GM21360 (cell line): Measurements from ENCODE around the gene RPS15.

Experiments
- ATAC-seq: cut with Tn5 transposase; IDR thresholded peaks from one replicate; pipeline ENCODE4 v1.9.1; 2021; ENCODE audit warnings: mild to moderate bottlenecking, moderate library complexity; ENCODE audit not compliant: unreplicated experiment

Gene RPS15

GRCh38 chr19:1481893-1482360, 43.7 kb downstream of the RPS15 start:
- ATAC-seq: no peak

- no peak for ATAC-seq
These were observed 44.4 kb downstream of the RPS15 start for GRCh38 chr19:1482361-1483130.

- ATAC-seq: no peak
These were observed 45.2 kb downstream of the RPS15 start for GRCh38 chr19:1483131-1483978.

GRCh38 chr19:1483979-1484428, 45.8 kb downstream of the RPS15 start:
- ATAC-seq: no peak

- no peak for ATAC-seq
These were observed 48.8 kb downstream of the RPS15 start for GRCh38 chr19:1486720-1487575.

- ATAC-seq: no peak
These were observed 49.5 kb downstream of the RPS15 start for GRCh38 chr19:1487576-1488281.

GRCh38 chr19:1488282-1488601, 50.0 kb downstream of the RPS15 start:
- no peak for ATAC-seq

- ATAC-seq: no peak
These were observed 51.5 kb downstream of the RPS15 start for GRCh38 chr19:1489463-1490310.
